ENCODE measurements around the gene GABBR2.

- TF ChIP-seq, protein P1, sequence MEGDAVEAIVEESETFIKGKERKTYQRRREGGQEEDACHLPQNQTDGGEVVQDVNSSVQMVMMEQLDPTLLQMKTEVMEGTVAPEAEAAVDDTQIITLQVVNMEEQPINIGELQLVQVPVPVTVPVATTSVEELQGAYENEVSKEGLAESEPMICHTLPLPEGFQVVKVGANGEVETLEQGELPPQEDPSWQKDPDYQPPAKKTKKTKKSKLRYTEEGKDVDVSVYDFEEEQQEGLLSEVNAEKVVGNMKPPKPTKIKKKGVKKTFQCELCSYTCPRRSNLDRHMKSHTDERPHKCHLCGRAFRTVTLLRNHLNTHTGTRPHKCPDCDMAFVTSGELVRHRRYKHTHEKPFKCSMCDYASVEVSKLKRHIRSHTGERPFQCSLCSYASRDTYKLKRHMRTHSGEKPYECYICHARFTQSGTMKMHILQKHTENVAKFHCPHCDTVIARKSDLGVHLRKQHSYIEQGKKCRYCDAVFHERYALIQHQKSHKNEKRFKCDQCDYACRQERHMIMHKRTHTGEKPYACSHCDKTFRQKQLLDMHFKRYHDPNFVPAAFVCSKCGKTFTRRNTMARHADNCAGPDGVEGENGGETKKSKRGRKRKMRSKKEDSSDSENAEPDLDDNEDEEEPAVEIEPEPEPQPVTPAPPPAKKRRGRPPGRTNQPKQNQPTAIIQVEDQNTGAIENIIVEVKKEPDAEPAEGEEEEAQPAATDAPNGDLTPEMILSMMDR (IDR thresholded peaks at IDR 0.05) = no peak
- TF ChIP-seq EZH2 (IDR thresholded peaks at IDR 0.05; ENCODE audit: borderline replicate concordance, insufficient read depth, low read depth, low read length, poor library complexity, severe bottlenecking) = no peak
Observed at GRCh38 chr9:98331536-98332259, 377.0 kb downstream of the GABBR2 start.

Measured in B cell (primary cell).